K562 (cell line): Measurements from ENCODE around the gene APC. TPM values are rescaled to one million over a fixed set of nuclear protein-coding genes. Genes with fewer than 3 reads are reported as not detected.

ENCODE experiments used
- ARID4B ChIP-seq: sonication (generic); formaldehyde crosslinking; IDR thresholded peaks from 2 replicates; pipeline ENCODE4 v1.8.0; 2022; ENCODE audit warnings: mild to moderate bottlenecking, missing genetic modification reagents
- CHAMP1 ChIP-seq: fragments of 450-650 bp; IDR thresholded peaks from 2 replicates; pipeline ENCODE4 v1.6.1; 2016; ENCODE audit warnings: mild to moderate bottlenecking
- CHCHD3 ChIP-seq: fragments of 250-450 bp; sonication (Bioruptor Pico); IDR thresholded peaks from 2 replicates; pipeline ENCODE4 v2.1.2; 2022; ENCODE audit warnings: mild to moderate bottlenecking
- E2F1 ChIP-seq: sonication (generic); formaldehyde crosslinking; IDR thresholded peaks from 2 replicates; pipeline ENCODE4 v1.8.1; 2023; ENCODE audit warnings: mild to moderate bottlenecking, missing genetic modification reagents, moderate library complexity
- FOSL1 ChIP-seq: fragments of 200-800 bp; sonication (Bioruptor generic); conservative IDR thresholded peaks from 2 replicates; pipeline ENCODE4 v1.6.1; 2016; ENCODE audit warnings: missing genetic modification characterization, missing compliant biosample characterization
- KAT7 ChIP-seq: sonication (generic); formaldehyde crosslinking; IDR thresholded peaks from 2 replicates; pipeline ENCODE4 v1.8.0; 2022; ENCODE audit warnings: missing genetic modification reagents, mild to moderate bottlenecking, borderline replicate concordance
- KLF16 ChIP-seq: IDR thresholded peaks from 2 replicates; pipeline ENCODE4 v1.6.1; 2016; ENCODE audit warnings: antibody characterized with exemption
- MITF ChIP-seq: IDR thresholded peaks from 2 replicates; pipeline ENCODE4 v1.6.1; 2014; ENCODE audit warnings: antibody characterized with exemption
- NCOA6 ChIP-seq: fragments of 450-650 bp; IDR thresholded peaks from 2 replicates; pipeline ENCODE4 v1.6.1; 2017; ENCODE audit warnings: mild to moderate bottlenecking
- NFATC3 ChIP-seq: fragments of 450-650 bp; IDR thresholded peaks from 2 replicates; pipeline ENCODE4 v1.6.1; 2017; ENCODE audit warnings: mild to moderate bottlenecking
- SAFB ChIP-seq: fragments of 200-400 bp; formaldehyde crosslinking; IDR thresholded peaks from 2 replicates; pipeline ENCODE4 v1.6.1; 2017; ENCODE audit warnings: low read depth, low read length, borderline replicate concordance
- STAT5A ChIP-seq: IDR thresholded peaks from 2 replicates; pipeline ENCODE4 v1.6.1; 2012; ENCODE audit warnings: low read length, inconsistent platforms, borderline replicate concordance
- TEAD2 ChIP-seq: fragments of 450-650 bp; IDR thresholded peaks from 2 replicates; pipeline ENCODE4 v1.6.1; 2016; ENCODE audit warnings: missing genetic modification characterization, control low read depth, missing compliant biosample characterization
- ZNF146 ChIP-seq: IDR thresholded peaks from one replicate; pipeline ENCODE4 v1.6.1; 2018; ENCODE audit warnings: missing compliant biosample characterization; ENCODE audit not compliant: unreplicated experiment
- ZNF77 ChIP-seq: fragments of 250-450 bp; sonication (Bioruptor Pico); IDR thresholded peaks from 2 replicates; pipeline ENCODE4 v1.5.0; 2020
- polyA plus RNA-seq, 8 experiments: library from polyadenylated mRNA; depleted of rRNA in 4 of 8; stranded (reverse) in 5 of 8; unstranded in 3 of 8; fragments of >200 nt; fragmentation: Nextera tagmentation in 2 of 8; fragmentation: Illumina TruSeq in 1 of 8; extraction: Ambion mirVana in 2 of 8; extraction: Trizol in 1 of 8; gene quantifications; 2 replicates each; pipeline versions ENCODE4 v1.2.1 to v1.2.3, GENCODE V29; 2011 to 2014; ENCODE audit warnings: inconsistent platforms in 1 of 8, missing spikeins in 1 of 8
- total RNA-seq, 7 experiments: library from RNA; depleted of rRNA in 6 of 7; stranded (reverse); fragments of >200 nt in 6 of 7; fragmentation: Illumina TruSeq in 2 of 7; extraction: Trizol in 2 of 7; gene quantifications; 2 replicates each; pipeline versions ENCODE4 v1.2.1 to v1.2.3, GENCODE V29; 2011 to 2021; ENCODE audit warnings: low replicate concordance in 1 of 7

The APC gene
- total and polyA plus RNA-seq, 9 of the 15 experiments (the other 6 are each of a cell fraction or from before 2014, with no cell fraction given) = 5.7 to 29.5 (median 15.4) TPM

GRCh38 chr5:112694853-112695709 is 42.6 kb upstream of the APC start (continued):
- TF ChIP-seq MITF = no peak
- no peak for TF ChIP-seq KAT7 (CRISPR knock-in tag)
- TF ChIP-seq CHAMP1 = no peak
- TF ChIP-seq FOSL1 (tag) = peak; percentile 52
- TF ChIP-seq SAFB = no peak
- no peak for TF ChIP-seq ZNF146 (CRISPR knock-in tag)
- TF ChIP-seq KLF16 = no peak; the same call in 1 of the 2 replicates
- TF ChIP-seq NCOA6 = no peak
- no peak for TF ChIP-seq NFATC3
- no peak for TF ChIP-seq TEAD2 (tag)
- TF ChIP-seq ZNF77 (CRISPR knock-in tag) = no peak
- no peak for TF ChIP-seq ARID4B (CRISPR knock-in tag)
- TF ChIP-seq E2F1 = no peak
- no peak for TF ChIP-seq CHCHD3 (CRISPR knock-in tag)
- TF ChIP-seq STAT5A = peak; percentile 47
